ENCODE data around the gene C10orf88. TPM values are rescaled to one million over a fixed set of nuclear protein-coding genes. Genes with fewer than 3 reads are reported as not detected.
A peak's percentile ranks its signal among the peaks of the same experiment; 100 is the strongest.
"Not testable (repeated sequence)": the region's sequence is repeated elsewhere in the genome, so short reads cannot be mapped to it uniquely, and the experiment has no call there.

Gene C10orf88
- total RNA-seq, 1 experiment from 2014 or later, result 8.4 TPM

GRCh38 chr10:122911889-122912484 is 42.0 kb downstream of the C10orf88 start:
- Histone ChIP-seq H3K9me3 (no peaks in the 10 kb centered on the region), H3K4me3 (no peak overlapping the region), H3K36me3 (no peaks in the 10 kb centered on the region), H3K27me3 (no peaks in the 10 kb centered on the region)
- peak; percentile 22 for DNase-seq

GRCh38 chr10:122910310-122910709 is 43.7 kb downstream of the C10orf88 start, which contains the start of gene FAM24A:
FAM24A (plus strand) TSS chr10:122910610; CDS start chr10:122911635, 1,025 bp downstream.
- Histone ChIP-seq H3K36me3 (no peaks in the 10 kb centered on the region), H3K4me3 (no peak within 1 kb of the TSS), H3K9me3 (no peaks in the 10 kb centered on the region), H3K27me3 (no peaks in the 10 kb centered on the region; the same call in 1 of the 2 replicates)
- DNase-seq, result no peak

- not testable (repeated sequence) for H3K4me3 ChIP-seq, DNase-seq, H3K9me3 ChIP-seq, H3K36me3 ChIP-seq, H3K27me3 ChIP-seq
These were observed 50.2 kb downstream of the C10orf88 start for GRCh38 chr10:122903861-122904260.

- Histone ChIP-seq H3K27me3 (no peaks in the 10 kb centered on the region), H3K36me3 (no peaks in the 10 kb centered on the region), H3K4me3 (no peak overlapping the region), H3K9me3 (no peaks in the 10 kb centered on the region)
- DNase-seq, result no peak
These were observed 59.6 kb downstream of the C10orf88 start for GRCh38 chr10:122894261-122894944.

GRCh38 chr10:122884166-122884565 is 69.9 kb downstream of the C10orf88 start:
- H3K27me3 ChIP-seq, result no peaks in the 10 kb centered on the region
- no peak for DNase-seq
- peaks cover 11% of the 10 kb centered on the region; the same call in 1 of the 2 replicates for H3K36me3 ChIP-seq

GRCh38 chr10:122882766-122883165 is 71.3 kb downstream of the C10orf88 start:
- Histone ChIP-seq H3K36me3 (peaks cover 18% of the 10 kb centered on the region), H3K27me3 (no peaks in the 10 kb centered on the region), H3K9me3 (no peaks in the 10 kb centered on the region)

More at GRCh38 chr10:122884166-122884565, 69.9 kb downstream of the C10orf88 start:
- Histone ChIP-seq H3K9me3 (no peaks in the 10 kb centered on the region), H3K4me3 (no peak overlapping the region)

More at GRCh38 chr10:122882766-122883165, 71.3 kb downstream of the C10orf88 start:
- no peak overlapping the region for H3K4me3 ChIP-seq
- DNase-seq, result no peak

Other genes starting within 250 kb of the C10orf88 start
- gene CUZD1, start 108.4 kb downstream of the C10orf88 start, total RNA-seq (2014; rRNA removed; shearing (Covaris generic); ENCODE audit: low replicate concordance), result 0.13 TPM in 1 of 2 replicates, not detected in the other
- 0.72 TPM in 1 of 2 replicates, not detected in the other for gene FAM24B, start 74.6 kb downstream of the C10orf88 start, total RNA-seq (2014; rRNA removed; shearing (Covaris generic); ENCODE audit: low replicate concordance)
- not detected in 2 replicates for gene FAM24A, start 43.6 kb downstream of the C10orf88 start, total RNA-seq (2014; rRNA removed; shearing (Covaris generic); ENCODE audit: low replicate concordance)
- 11.7 and 11.8 TPM in 2 replicates for gene PSTK, start 26.2 kb upstream of the C10orf88 start, total RNA-seq (2014; rRNA removed; shearing (Covaris generic); ENCODE audit: low replicate concordance)
- gene IKZF5, start 54.6 kb upstream of the C10orf88 start, total RNA-seq (2014; rRNA removed; shearing (Covaris generic); ENCODE audit: low replicate concordance), result 0.53 and 3.7 TPM in 2 replicates
- gene ACADSB, start 54.8 kb upstream of the C10orf88 start, total RNA-seq (2014; rRNA removed; shearing (Covaris generic); ENCODE audit: low replicate concordance), result 3.0 and 5.7 TPM in 2 replicates
- gene HMX3, start 181.7 kb upstream of the C10orf88 start, total RNA-seq (2014; rRNA removed; shearing (Covaris generic); ENCODE audit: low replicate concordance), result 5.0 and 8.6 TPM in 2 replicates
- gene HMX2, start 193.9 kb upstream of the C10orf88 start, total RNA-seq (2014; rRNA removed; shearing (Covaris generic); ENCODE audit: low replicate concordance), result 0.07 and 6.0 TPM in 2 replicates
- 164 and 222 TPM in 2 replicates for gene BUB3, start 200.2 kb upstream of the C10orf88 start, total RNA-seq (2014; rRNA removed; shearing (Covaris generic); ENCODE audit: low replicate concordance)